IPS-20b (cell line): ENCODE data around the gene ALG1.
"Not testable (repeated sequence)": the region's sequence is repeated elsewhere in the genome, so short reads cannot be mapped to it uniquely, and the experiment has no call there.

Experiments used
- H3K27ac ChIP-seq: one replicate; pipeline ENCODE4 v1.5.1; 2013; ENCODE audit warnings: low read length
- H3K27me3 ChIP-seq: 2 replicates; pipeline ENCODE4 v1.6.1; 2013; ENCODE audit warnings: mild to moderate bottlenecking, low read length, inconsistent platforms; ENCODE audit not compliant: insufficient read depth
- H3K36me3 ChIP-seq: 2 replicates; pipeline ENCODE4 v1.6.1; 2013; ENCODE audit warnings: low read depth, mild to moderate bottlenecking, inconsistent platforms, low read length, moderate library complexity; ENCODE audit not compliant: insufficient read depth
- H3K4me1 ChIP-seq: 2 replicates; pipeline ENCODE4 v1.6.1; 2013; ENCODE audit warnings: mild to moderate bottlenecking, control low read depth, inconsistent platforms, low read length, moderate library complexity; ENCODE audit not compliant: insufficient read depth
- H3K4me3 ChIP-seq: 2 replicates; pipeline ENCODE4 v1.5.1; 2013; ENCODE audit warnings: mild to moderate bottlenecking, low read length, inconsistent platforms
- H3K9ac ChIP-seq: 2 replicates; pipeline ENCODE4 v1.6.1; 2013; ENCODE audit warnings: low read depth, mild to moderate bottlenecking, inconsistent platforms, low read length, moderate library complexity
- H3K9me3 ChIP-seq: 2 replicates; pipeline ENCODE4 v1.6.1; 2013; ENCODE audit warnings: mild to moderate bottlenecking, low read depth, low read length, inconsistent platforms; ENCODE audit not compliant: insufficient read depth

Gene ALG1

GRCh38 chr16:5033256-5034166, 38.1 kb upstream of the ALG1 start, which contains the start of gene NAGPA:
TSS of gene NAGPA (minus strand) at chr16:5033935. CDS start at chr16:5033914, 21 bp downstream.
- H3K27me3 ChIP-seq, result peaks cover 7% of the 10 kb centered on the region
- no peaks in the 10 kb centered on the region for H3K9me3 ChIP-seq
- peak within 1 kb of the TSS; percentile 65 for H3K4me3 ChIP-seq
- H3K27ac ChIP-seq, result no peak within 1 kb of the TSS
- H3K36me3 ChIP-seq, result no peaks in the 10 kb centered on the region
- H3K9ac ChIP-seq, result peak within 1 kb of the TSS; percentile 53; the same call in 1 of the 2 replicates
- peaks cover 12% of the 10 kb centered on the region; the same call in 1 of the 2 replicates for H3K4me1 ChIP-seq

- H3K9ac ChIP-seq, result peak overlapping the region; percentile 53; the same call in 1 of the 2 replicates
- H3K36me3 ChIP-seq, result no peaks in the 10 kb centered on the region
- peaks cover 12% of the 10 kb centered on the region; the same call in 1 of the 2 replicates for H3K4me1 ChIP-seq
- no peak overlapping the region for H3K27ac ChIP-seq
- no peaks in the 10 kb centered on the region for H3K9me3 ChIP-seq
- peak overlapping the region; percentile 65 for H3K4me3 ChIP-seq
- H3K27me3 ChIP-seq, result peaks cover 7% of the 10 kb centered on the region
Observed at GRCh38 chr16:5034167-5034523, 37.5 kb upstream of the ALG1 start.

DNA sequence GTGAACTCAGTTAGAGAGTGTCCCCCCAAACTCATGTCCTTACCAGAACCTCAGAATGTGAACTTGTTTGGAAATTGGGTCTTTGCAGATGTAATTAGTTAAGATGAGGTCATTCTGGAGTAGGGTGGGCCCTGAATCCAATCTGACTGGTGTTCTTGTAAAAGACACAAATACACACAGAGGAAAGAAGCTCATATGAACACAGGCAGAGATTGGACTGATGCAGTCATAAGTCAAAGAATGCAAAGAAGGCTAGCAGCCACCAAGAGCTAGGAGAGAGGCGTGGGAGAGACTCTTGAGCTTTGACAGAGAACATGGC, 35.8 kb upstream of the ALG1 start:
- no peak overlapping the region for H3K4me3 ChIP-seq
- no peak overlapping the region for H3K27ac ChIP-seq
- H3K27me3 ChIP-seq, result peaks cover 7% of the 10 kb centered on the region
- no peaks in the 10 kb centered on the region for H3K9me3 ChIP-seq
- no peaks in the 10 kb centered on the region for H3K36me3 ChIP-seq
- H3K4me1 ChIP-seq, result peaks cover 12% of the 10 kb centered on the region; the same call in 1 of the 2 replicates
- H3K9ac ChIP-seq, result no peak overlapping the region; the same call in 1 of the 2 replicates

- Histone ChIP-seq H3K27ac (no peak overlapping the region), H3K9me3 (no peaks in the 10 kb centered on the region), H3K27me3 (peaks cover 7% of the 10 kb centered on the region), H3K4me1 (peaks cover 12% of the 10 kb centered on the region; the same call in 1 of the 2 replicates), H3K4me3 (peak overlapping the region; percentile 33; the same call in 1 of the 2 replicates), H3K9ac (peak overlapping the region; percentile 61; the same call in 1 of the 2 replicates), H3K36me3 (no peaks in the 10 kb centered on the region)
Observed at GRCh38 chr16:5036228-5037156, 35.2 kb upstream of the ALG1 start.

GRCh38 chr16:5040451-5040850, 31.2 kb upstream of the ALG1 start:
- no peaks in the 10 kb centered on the region for H3K9me3 ChIP-seq
- H3K27me3 ChIP-seq, result no peaks in the 10 kb centered on the region
- H3K36me3 ChIP-seq, result no peaks in the 10 kb centered on the region
- no peak overlapping the region for H3K4me3 ChIP-seq
- no peak overlapping the region for H3K27ac ChIP-seq
- H3K9ac ChIP-seq, result no peak overlapping the region
- H3K4me1 ChIP-seq, result peaks cover 8% of the 10 kb centered on the region; the same call in 1 of the 2 replicates

DNA sequence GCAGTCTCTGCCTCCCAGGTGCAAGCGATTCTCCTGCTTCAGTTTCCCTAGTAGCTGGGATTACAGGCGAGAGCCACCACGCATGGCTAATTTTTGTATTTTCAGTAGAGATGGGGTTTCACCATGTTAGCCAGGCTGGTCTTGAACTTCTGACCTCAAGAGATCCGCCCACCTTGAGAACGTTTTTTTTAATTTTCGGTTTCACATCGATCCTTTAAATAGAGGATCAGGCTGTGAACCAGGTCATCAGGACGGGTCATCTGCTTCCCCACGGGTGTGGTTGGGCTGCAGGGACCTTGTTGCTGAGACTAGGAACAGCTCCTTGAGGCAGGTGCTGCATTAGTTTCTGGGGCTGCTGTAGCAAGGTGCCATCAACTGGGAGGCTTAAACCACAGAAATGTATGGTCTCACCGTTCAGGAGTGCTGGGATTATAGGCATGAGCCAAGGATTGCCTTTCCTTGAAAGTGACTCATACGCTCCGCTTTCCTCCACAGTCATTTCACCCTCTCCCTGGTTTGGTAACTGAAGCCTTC, 30.0 kb upstream of the ALG1 start:
- Histone ChIP-seq H3K4me1 (peaks cover under 1% of the 10 kb centered on the region; the same call in 1 of the 2 replicates), H3K27me3 (no peaks in the 10 kb centered on the region), H3K9me3 (no peaks in the 10 kb centered on the region), H3K4me3 (no peak overlapping the region), H3K9ac (no peak overlapping the region), H3K27ac (no peak overlapping the region), H3K36me3 (no peaks in the 10 kb centered on the region)

GRCh38 chr16:5042574-5043171, 29.0 kb upstream of the ALG1 start:
- H3K36me3 ChIP-seq, result no peaks in the 10 kb centered on the region
- H3K27me3 ChIP-seq, result no peaks in the 10 kb centered on the region
- no peak overlapping the region for H3K4me3 ChIP-seq
- H3K4me1 ChIP-seq, result no peaks in the 10 kb centered on the region
- no peak overlapping the region for H3K27ac ChIP-seq
- no peaks in the 10 kb centered on the region for H3K9me3 ChIP-seq
- no peak overlapping the region for H3K9ac ChIP-seq

GRCh38 chr16:5044011-5044540, 27.6 kb upstream of the ALG1 start:
- no peak overlapping the region for H3K9ac ChIP-seq
- no peak overlapping the region for H3K27ac ChIP-seq
- H3K27me3 ChIP-seq, result no peaks in the 10 kb centered on the region
- no peak overlapping the region for H3K4me3 ChIP-seq
- no peaks in the 10 kb centered on the region for H3K4me1 ChIP-seq
- no peaks in the 10 kb centered on the region for H3K9me3 ChIP-seq
- no peaks in the 10 kb centered on the region for H3K36me3 ChIP-seq

DNA sequence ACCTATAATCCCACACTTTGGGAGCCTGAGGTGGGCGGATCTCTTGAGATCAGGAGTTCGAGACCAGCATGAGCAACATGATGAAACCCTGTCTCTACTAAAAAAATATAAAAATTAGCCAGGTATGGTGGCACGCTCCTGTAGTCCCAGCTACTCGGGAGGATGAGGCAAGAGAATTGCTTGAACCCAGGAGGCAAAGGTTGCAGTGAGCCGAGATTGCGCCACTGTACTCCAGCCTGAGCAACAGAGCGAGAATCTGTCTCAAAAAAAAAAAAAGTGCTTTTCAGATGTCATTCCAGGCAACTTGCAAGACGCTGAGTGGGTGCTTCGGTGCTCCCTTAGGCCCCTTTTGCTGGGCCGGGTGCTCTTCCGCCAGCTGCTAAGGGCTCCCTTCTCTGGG, 27.1 kb upstream of the ALG1 start:
- H3K4me1 ChIP-seq, H3K27me3 ChIP-seq, H3K27ac ChIP-seq, H3K4me3 ChIP-seq, H3K9me3 ChIP-seq, H3K9ac ChIP-seq, H3K36me3 ChIP-seq: not testable (repeated sequence)

GRCh38 chr16:5045499-5046115, 26.0 kb upstream of the ALG1 start:
- H3K4me3 ChIP-seq, result no peak overlapping the region

More at GRCh38 chr16:5045499-5046115, 26.0 kb upstream of the ALG1 start:
- Histone ChIP-seq H3K4me1 (no peaks in the 10 kb centered on the region), H3K9ac (no peak overlapping the region), H3K27ac (no peak overlapping the region), H3K9me3 (no peaks in the 10 kb centered on the region), H3K36me3 (no peaks in the 10 kb centered on the region), H3K27me3 (no peaks in the 10 kb centered on the region)
